Mononuclear cell (primary cell): Measurements from ENCODE around the gene GRIK4. TPM values are rescaled to one million over a fixed set of nuclear protein-coding genes. Genes with fewer than 3 reads are reported as not detected.
A peak's percentile ranks its signal among the peaks of the same experiment; 100 is the strongest.
"Not testable (repeated sequence)": the region's sequence is repeated elsewhere in the genome, so short reads cannot be mapped to it uniquely, and the experiment has no call there.

Source experiments
- H3K27me3 ChIP-seq: 2 replicates; pipeline ENCODE4 v1.6.0; 2011; ENCODE audit warnings: low read length, control low read depth; ENCODE audit not compliant: insufficient read depth
- H3K4me1 ChIP-seq: 2 replicates; pipeline ENCODE4 v1.5.1; 2011; ENCODE audit warnings: mild to moderate bottlenecking, low read length, control low read depth; ENCODE audit not compliant: insufficient read depth
- H3K4me3 ChIP-seq: 2 replicates; pipeline ENCODE4 v1.5.1; 2011; ENCODE audit warnings: mild to moderate bottlenecking, low read length, moderate library complexity
- H3K9me3 ChIP-seq: 2 replicates; pipeline ENCODE4 v1.5.1; 2011; ENCODE audit warnings: low read depth, mild to moderate bottlenecking, control low read depth, low read length
- total RNA-seq: library from RNA; depleted of rRNA; stranded (reverse); fragments of >200 nt; gene quantifications from one replicate; pipeline ENCODE4 v1.2.3, GENCODE V29; 2012

The GRIK4 gene
- total RNA-seq, 1 donor = 0.21 TPM

DNA sequence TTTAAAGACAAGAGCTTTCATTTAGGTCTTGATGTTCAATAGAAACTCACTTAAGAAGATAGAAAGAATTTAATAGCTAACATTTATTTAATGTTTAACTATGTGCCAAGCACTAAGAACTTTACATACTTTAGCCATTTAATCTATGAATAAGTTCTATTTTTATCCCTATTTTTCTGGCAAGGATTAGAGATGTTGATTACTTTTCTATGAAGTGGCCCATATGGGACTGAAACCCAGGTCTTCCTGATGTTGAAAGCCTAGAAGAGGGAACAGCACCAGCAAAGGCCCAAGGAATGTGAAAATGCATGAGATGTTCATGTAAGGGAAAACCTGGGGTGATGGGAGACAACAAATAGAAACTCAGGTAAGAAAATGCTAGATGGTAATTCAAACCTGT is 497.0 kb downstream of the GRIK4 start:
- Histone ChIP-seq H3K27me3 (peaks cover 17% of the 10 kb centered on the region), H3K4me3 (no peak overlapping the region), H3K9me3 (no peaks in the 10 kb centered on the region), H3K4me1 (no peaks in the 10 kb centered on the region)

DNA sequence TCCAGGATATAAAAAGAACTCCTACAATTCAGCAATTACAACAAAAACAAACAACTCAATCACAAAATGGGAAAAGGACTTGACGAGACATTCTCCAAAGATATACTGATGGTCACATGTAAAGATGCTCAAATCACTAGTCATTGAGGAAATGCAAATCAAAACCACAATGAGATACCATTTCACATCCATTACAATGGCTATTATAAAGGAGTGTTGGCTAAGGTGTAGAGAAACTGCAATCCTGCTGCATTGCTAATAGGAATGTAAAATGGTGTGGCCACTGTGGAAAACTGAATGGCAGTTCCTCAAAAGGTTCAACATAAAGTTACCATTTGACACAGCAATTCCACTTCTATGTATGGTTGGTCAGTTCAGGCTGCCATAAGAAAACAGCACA is 500.5 kb downstream of the GRIK4 start:
- Histone ChIP-seq H3K4me3 (no peak overlapping the region), H3K4me1 (no peaks in the 10 kb centered on the region), H3K27me3 (peaks cover 14% of the 10 kb centered on the region), H3K9me3 (no peaks in the 10 kb centered on the region)

DNA sequence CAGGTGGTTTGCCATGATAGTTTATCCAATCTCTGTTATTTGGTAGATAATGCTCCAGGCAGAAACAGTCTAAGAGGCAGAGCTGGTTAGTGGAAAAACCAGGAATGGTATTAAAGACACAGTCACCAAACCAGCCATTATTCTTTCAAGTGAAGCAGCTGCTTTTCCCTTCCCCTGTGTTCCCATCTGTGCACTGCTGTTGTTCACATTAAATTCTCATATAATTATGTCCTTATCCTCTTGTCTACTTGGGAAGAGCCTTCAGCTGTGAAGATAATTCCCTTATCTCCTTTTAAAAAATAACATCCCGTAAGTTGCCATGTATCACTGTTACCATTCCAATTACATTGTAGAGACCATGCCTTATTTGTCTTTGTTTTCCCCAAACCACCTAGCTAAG is 507.2 kb downstream of the GRIK4 start:
- Histone ChIP-seq H3K9me3 (no peaks in the 10 kb centered on the region), H3K4me3 (no peak overlapping the region), H3K27me3 (peaks cover 5% of the 10 kb centered on the region), H3K4me1 (no peaks in the 10 kb centered on the region)

DNA sequence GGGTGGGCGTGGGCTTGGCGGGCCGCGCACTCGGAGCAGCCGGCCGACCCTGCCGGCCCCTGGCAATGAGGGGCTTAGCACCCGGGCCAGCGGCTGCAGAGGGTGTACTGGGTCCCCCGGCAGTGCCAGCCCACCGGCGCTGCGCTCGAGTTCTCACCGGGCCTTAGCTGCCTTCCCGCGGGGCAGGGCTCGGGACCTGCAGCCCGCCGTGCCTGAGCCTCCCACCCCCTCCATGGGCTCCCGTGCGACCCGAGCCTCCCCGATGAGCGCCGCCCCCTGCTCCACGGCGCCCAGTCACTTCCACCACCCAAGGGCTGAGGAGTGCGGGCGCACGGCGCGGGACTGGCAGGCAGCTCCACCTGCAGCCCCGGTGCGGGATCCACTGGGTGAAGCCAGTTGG is 510.2 kb downstream of the GRIK4 start:
- not testable (repeated sequence) for H3K27me3 ChIP-seq, H3K9me3 ChIP-seq, H3K4me1 ChIP-seq, H3K4me3 ChIP-seq

DNA sequence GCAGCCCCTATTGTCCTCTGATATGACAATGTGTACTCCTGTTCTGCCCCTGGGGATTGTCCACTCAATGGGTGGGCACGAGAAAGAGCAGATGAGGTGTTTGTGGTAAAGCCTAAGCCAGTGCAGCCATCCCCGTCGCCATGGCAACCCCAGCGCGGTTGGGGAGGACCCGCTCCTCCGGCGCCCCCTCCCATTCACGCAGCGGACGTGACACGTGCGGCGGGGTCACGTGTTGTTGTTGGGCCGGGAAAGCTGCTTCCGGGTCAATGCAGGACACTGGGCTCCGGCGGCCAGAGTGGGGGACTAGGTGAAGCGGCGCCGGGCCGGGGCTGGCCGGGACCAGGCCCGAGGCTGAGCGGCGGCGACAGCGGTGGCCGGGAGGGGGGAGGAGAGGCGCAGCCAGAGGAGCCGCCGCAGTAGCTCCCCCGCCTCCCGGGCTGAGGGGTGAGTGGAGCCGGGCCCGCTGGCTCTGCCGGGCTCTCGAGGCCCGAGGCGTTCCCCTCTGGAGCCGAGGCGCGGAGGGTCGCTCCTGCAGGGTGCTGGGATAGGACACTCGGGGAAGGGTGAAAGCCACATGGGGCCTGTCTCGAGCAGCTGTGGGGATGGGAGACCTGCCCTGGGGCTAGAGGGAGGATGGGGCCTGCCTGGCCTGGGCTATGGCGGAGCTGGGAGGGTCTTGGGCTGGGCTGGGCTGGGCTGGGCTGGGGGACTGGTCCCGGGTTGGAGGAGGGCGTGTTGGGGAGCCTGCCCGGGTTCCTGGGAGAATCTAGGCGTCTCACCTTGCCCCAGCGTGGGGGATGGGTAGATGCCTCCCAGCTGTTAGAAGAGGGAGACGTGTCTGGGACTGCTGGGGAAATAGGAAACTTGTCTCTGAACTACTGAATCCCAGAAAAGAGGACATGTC is 512.6 kb downstream of the GRIK4 start, which contains the start of gene TBCEL:
TBCEL (plus strand) TSS at position 255 of the 904 bp plus-strand sequence. CDS start 21,589 bp downstream, outside the sequence.
- Histone ChIP-seq H3K4me1 (peaks cover 9% of the 10 kb centered on the region), H3K9me3 (no peaks in the 10 kb centered on the region), H3K27me3 (no peaks in the 10 kb centered on the region), H3K4me3 (peak within 1 kb of the TSS; percentile 60)

DNA sequence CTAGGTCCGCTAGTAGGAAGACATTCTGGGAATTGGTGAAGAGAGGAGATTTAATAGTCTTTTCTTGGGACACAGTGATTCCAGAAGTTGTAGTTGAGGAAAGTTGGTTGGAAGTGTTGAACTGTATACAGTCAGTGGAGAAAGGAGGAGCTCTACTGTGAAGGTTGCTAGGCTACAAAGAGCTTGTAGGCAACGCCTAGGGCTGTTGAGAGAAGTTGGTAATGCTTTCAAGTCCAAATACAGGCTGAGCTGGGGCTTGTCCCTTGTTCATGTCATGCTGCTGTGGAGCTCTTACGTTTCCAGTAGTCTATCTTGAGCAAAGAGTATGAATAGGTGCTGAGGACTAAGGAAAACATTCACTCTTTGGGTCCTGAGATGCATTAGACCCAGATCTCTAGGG is 513.4 kb downstream of the GRIK4 start:
- Histone ChIP-seq H3K9me3 (no peaks in the 10 kb centered on the region), H3K4me1 (peaks cover 9% of the 10 kb centered on the region), H3K4me3 (no peak overlapping the region), H3K27me3 (no peaks in the 10 kb centered on the region)

DNA sequence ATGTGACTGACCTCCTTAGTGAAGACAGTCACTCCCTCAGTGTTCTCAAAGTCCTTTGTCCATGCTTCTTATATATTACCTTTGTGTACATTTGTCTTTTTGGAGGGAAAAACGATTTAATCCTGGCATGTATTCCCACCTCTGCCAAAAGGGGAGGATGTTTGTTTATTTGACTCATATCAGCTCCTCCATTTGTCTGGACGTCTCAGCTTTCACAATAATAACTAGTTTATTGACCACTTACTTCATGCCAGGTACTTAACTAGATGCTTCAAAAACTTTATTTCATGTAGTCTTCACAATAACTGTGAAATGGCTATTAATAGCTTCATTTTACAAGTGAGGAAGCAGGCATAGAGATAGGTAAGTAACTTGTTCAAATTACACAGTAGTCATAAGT is 517.6 kb downstream of the GRIK4 start:
- H3K4me3 ChIP-seq = no peak overlapping the region
- H3K27me3 ChIP-seq = no peaks in the 10 kb centered on the region
- H3K9me3 ChIP-seq = no peaks in the 10 kb centered on the region
- H3K4me1 ChIP-seq = peaks cover 9% of the 10 kb centered on the region

DNA sequence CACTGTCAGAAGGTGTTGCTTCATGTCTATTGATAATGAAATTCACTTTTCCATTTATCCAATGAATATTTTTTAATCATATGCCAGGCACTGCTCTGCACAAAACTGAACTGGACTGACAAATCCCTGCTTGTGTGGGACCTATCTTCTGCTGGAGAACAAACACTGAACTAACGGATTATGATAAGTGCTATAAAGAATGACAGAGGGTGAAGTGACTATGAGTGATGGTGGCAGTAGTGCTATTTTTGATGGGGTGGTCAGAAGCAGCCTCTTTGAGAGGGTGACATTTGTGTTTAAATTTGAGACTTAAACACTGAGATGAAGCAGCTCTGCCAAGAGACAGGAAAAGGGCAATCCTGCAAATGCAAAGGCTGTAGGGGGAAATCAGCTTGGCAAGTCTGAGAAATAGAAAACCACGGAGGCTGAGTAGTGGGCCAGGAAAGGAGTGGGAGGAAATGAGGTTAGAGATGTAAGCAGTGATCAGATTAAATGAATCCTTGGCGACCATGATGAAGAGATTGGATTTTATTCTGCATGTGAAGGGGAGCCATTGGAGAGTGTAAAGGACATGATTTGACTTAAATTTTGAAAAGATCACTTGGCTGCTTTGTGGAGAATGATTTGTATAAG is 518.4 kb downstream of the GRIK4 start:
- H3K27me3 ChIP-seq = no peaks in the 10 kb centered on the region
- H3K4me3 ChIP-seq = no peak overlapping the region
- H3K9me3 ChIP-seq = no peaks in the 10 kb centered on the region
- peaks cover 3% of the 10 kb centered on the region for H3K4me1 ChIP-seq

DNA sequence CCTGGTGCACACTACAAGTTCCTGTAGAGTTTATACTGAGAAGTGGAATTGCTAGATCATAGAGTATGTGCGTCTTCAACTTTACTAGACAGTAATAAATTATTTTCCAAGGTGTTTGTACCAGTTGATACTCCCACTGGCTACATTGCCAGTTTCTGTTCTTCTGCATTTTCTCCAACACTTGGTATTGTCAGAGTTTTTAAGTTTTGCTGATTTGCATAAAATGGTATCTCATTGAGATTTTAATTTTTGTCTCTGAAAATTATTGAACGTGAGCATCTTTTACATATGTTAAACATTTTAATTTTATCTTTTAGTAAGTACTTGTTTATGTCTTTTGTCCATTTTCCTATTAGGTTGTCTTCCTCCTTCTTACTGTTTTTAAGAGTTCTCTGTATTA is 519.6 kb downstream of the GRIK4 start:
- H3K4me1 ChIP-seq = no peaks in the 10 kb centered on the region
- H3K4me3 ChIP-seq = no peak overlapping the region
- H3K27me3 ChIP-seq = no peaks in the 10 kb centered on the region
- H3K9me3 ChIP-seq = no peaks in the 10 kb centered on the region

DNA sequence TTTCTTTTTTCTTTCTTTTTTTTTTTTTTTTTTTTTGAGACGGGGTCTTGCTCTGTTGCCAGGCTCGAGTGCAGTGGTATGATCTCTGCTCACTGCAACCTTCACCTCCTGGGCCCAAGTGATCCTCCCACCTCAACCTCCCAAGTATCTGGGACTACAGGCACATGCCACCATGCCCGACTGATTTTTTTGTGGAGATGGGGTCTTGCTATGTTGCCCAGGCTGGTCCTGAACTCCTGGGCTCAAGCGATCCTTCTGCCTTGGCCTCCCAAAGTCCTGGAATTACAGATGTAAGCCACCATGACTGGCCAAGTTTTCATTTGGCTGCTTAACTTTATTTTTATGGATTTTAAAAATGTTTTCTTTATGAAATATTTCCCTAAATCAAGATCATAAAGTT is 520.1 kb downstream of the GRIK4 start:
- not testable (repeated sequence) for H3K4me3 ChIP-seq, H3K9me3 ChIP-seq, H3K27me3 ChIP-seq, H3K4me1 ChIP-seq

DNA sequence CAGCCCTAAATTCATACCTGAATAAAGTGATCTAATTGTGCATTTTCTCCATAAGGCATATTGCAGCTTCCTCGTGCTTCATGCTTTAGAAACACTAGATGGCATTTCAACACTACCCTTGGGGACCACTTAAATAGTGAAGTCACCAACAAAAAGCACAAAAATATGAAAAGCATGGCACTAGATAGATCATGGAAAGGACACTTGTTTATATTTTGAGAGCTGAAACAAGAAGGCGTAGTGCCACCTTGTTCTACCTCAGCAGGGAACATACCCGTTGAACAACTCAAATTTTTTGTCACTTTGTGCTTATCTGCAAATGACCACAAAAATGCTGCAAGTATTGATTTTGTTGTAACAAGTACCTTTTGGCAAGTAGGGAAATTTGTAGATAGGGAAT is 521.0 kb downstream of the GRIK4 start:
- Histone ChIP-seq H3K27me3 (no peaks in the 10 kb centered on the region), H3K4me1 (no peaks in the 10 kb centered on the region), H3K9me3 (no peaks in the 10 kb centered on the region), H3K4me3 (no peak overlapping the region)

DNA sequence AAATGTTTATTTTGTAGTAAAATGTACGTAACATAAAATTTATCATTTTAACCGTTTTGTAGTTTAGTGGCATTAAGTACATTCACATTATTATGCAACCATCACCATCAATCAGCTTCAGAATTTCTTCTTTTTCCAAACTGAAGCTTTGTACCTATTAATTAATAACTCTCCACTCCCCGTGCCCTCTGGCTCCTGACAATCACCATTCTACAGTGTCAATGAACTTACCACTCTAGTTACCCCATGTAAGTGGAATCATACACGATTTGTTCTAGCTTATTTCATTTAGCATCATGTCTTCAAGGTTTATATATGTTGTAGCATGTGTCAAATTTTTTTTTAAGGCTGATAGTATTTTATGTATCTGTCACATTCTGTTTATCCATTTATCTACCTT is 522.1 kb downstream of the GRIK4 start:
- Histone ChIP-seq H3K4me1 (no peaks in the 10 kb centered on the region), H3K4me3 (no peak overlapping the region), H3K27me3 (no peaks in the 10 kb centered on the region), H3K9me3 (no peaks in the 10 kb centered on the region)

DNA sequence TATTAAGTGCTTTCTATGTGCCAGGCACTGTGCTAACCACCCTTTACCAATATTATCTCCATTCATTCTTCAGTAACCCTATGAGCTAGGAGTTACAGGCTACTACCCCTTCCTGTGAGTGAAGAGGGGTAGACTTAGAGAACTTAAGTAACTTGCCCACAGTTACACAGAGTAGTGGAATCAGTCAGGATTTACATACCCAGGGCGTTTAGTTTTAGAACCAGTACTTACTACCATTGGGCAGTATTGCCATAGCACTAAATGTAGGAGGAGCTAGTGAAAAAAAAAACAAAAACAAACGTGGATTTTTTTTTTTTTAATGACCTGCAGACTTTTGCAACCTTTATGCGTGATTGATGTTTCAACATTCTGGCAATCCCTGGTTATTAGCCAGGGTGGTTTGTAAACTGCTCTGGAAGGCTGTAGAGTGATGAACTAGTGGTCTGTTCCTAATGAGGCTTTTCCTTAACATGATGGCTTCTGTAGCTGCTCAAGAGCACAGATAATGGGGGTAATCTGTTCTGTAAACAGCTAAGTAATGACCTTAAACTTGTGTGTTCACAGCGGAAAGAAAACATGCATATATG is 523.7 kb downstream of the GRIK4 start:
- H3K4me1 ChIP-seq = no peaks in the 10 kb centered on the region
- no peaks in the 10 kb centered on the region for H3K27me3 ChIP-seq
- H3K4me3 ChIP-seq = no peak overlapping the region
- no peaks in the 10 kb centered on the region for H3K9me3 ChIP-seq

DNA sequence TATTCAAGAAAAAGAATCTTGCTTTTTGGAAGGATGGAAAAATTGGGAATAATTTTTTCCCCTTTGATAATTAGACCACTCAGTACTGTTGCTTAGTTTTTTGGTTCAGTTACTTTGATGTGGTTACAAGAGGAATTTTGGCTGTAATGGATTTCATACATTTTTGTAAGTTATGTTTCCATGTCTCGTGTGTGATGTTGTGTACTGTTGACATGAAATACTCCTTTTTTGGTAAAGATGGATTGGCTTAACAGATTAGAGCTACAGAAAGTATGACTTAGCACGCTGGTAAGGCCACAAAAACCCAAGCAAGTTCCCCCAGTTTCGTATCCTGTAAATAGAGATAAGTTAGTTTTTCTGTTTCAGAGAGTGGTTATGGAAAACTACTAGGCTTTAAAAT is 524.2 kb downstream of the GRIK4 start:
- H3K4me3 ChIP-seq = no peak overlapping the region
- no peaks in the 10 kb centered on the region for H3K4me1 ChIP-seq
- H3K9me3 ChIP-seq = no peaks in the 10 kb centered on the region
- no peaks in the 10 kb centered on the region for H3K27me3 ChIP-seq

DNA sequence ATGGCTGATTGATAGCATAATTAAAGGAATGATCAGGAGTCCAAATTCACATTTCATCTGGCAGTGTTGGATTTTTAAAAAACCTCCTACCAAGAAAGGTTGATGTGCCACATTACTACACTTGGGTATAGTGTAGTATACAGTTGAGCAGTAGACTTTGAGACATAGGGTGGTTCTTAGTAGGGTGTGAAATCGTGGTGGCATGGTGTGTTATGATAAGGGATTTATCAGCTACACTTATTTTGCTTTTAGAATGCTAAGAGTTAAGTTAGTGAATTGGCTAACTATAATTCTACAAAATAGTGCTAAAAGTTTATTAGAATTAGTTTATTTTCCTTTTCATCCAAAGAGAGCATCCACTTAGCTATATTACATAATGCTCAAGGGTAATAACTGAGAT is 525.5 kb downstream of the GRIK4 start:
- no peaks in the 10 kb centered on the region for H3K27me3 ChIP-seq
- no peaks in the 10 kb centered on the region for H3K9me3 ChIP-seq
- no peak overlapping the region for H3K4me3 ChIP-seq
- H3K4me1 ChIP-seq = no peaks in the 10 kb centered on the region
